GM23338 (cell line): Measurements from ENCODE around the gene GPRC5D. TPM values are rescaled to one million over a fixed set of nuclear protein-coding genes. Genes with fewer than 3 reads are reported as not detected.

Experiments used
- ATAC-seq: fragments of 200-7000 bp; cut with Tn5 transposase; 3 replicates; pipeline ENCODE4 v1.9.1; 2020
- DNase-seq: peaks from one replicate; pipeline ENCODE4 v3.0.0-alpha.2; 2015; ENCODE audit warnings: low spot score
- H2AFZ ChIP-seq: fragments of 200-600 bp; sonication (generic); 2 replicates; pipeline ENCODE4 v1.8.0; 2016; ENCODE audit warnings: antibody characterized with exemption, mild to moderate bottlenecking, moderate library complexity
- H3F3A ChIP-seq: fragments of 200-600 bp; sonication (generic); replicated peaks from 2 replicates; pipeline ENCODE4 v1.8.0; 2017; ENCODE audit warnings: antibody characterized with exemption, mixed run types, low read depth
- H3K27ac ChIP-seq: fragments of 200-600 bp; sonication (generic); 2 replicates; pipeline ENCODE4 v1.6.1; 2016; ENCODE audit warnings: low read depth
- H3K27me3 ChIP-seq: fragments of 200-600 bp; sonication (generic); 2 replicates; pipeline ENCODE4 v1.8.0; 2016; ENCODE audit warnings: mild to moderate bottlenecking, mixed run types, moderate library complexity; ENCODE audit not compliant: insufficient read depth
- H3K36me3 ChIP-seq: fragments of 200-600 bp; sonication (generic); 2 replicates; pipeline ENCODE4 v1.8.0; 2016; ENCODE audit warnings: mild to moderate bottlenecking; ENCODE audit not compliant: insufficient read depth
- H3K4me1 ChIP-seq: fragments of 200-600 bp; sonication (generic); 2 replicates; pipeline ENCODE4 v1.8.0; 2016; ENCODE audit warnings: mild to moderate bottlenecking, moderate library complexity; ENCODE audit not compliant: insufficient read depth
- H3K4me2 ChIP-seq: fragments of 200-600 bp; sonication (generic); 2 replicates; pipeline ENCODE4 v1.7.1; 2017; ENCODE audit warnings: mixed run types
- H3K4me3 ChIP-seq: fragments of 200-600 bp; sonication (generic); 2 replicates; pipeline ENCODE4 v1.6.1; 2016; ENCODE audit warnings: mixed run types
- H3K79me2 ChIP-seq: fragments of 200-600 bp; sonication (generic); replicated peaks from 2 replicates; pipeline ENCODE4 v1.8.0; 2017; ENCODE audit warnings: mild to moderate bottlenecking; ENCODE audit not compliant: insufficient read depth
- H3K9me2 ChIP-seq: fragments of 200-600 bp; sonication (generic); 2 replicates; pipeline ENCODE4 v1.8.0; 2017; ENCODE audit not compliant: insufficient read depth
- H4K20me1 ChIP-seq: fragments of 200-600 bp; sonication (generic); replicated peaks from 2 replicates; pipeline ENCODE4 v1.8.0; 2017; ENCODE audit warnings: mild to moderate bottlenecking; ENCODE audit not compliant: insufficient read depth
- H3K27ac Mint-ChIP-seq: 2 replicates; pipeline ENCODE4 v1.8.0; 2020; ENCODE audit warnings: inconsistent platforms, mild to moderate bottlenecking, moderate library complexity, mixed read lengths
- H3K27me3 Mint-ChIP-seq: 3 replicates; pipeline ENCODE4 v1.8.0; 2022; ENCODE audit warnings: low read depth, mild to moderate bottlenecking, moderate library complexity, mixed read lengths, inconsistent platforms; ENCODE audit not compliant: insufficient read depth, poor library complexity
- H3K36me3 Mint-ChIP-seq: 3 replicates; pipeline ENCODE4 v1.8.0; 2021; ENCODE audit warnings: low read depth, mild to moderate bottlenecking, inconsistent platforms, moderate library complexity, mixed read lengths
- H3K4me1 Mint-ChIP-seq: 3 replicates; pipeline ENCODE4 v1.8.0; 2020; ENCODE audit warnings: mild to moderate bottlenecking, inconsistent platforms, mixed read lengths
- H3K4me3 Mint-ChIP-seq: 3 replicates; pipeline ENCODE4 v1.8.0; 2021; ENCODE audit warnings: moderate library complexity, mild to moderate bottlenecking, inconsistent platforms, mixed read lengths
- H3K9me3 Mint-ChIP-seq: 3 replicates; pipeline ENCODE4 v1.8.0; 2020; ENCODE audit warnings: moderate library complexity, mild to moderate bottlenecking, inconsistent platforms, mixed read lengths
- CREB1 ChIP-seq: fragments of 250-450 bp; sonication (Bioruptor Pico); IDR thresholded peaks from 2 replicates; pipeline ENCODE4 v1.5.0; 2020; ENCODE audit warnings: low read depth, mild to moderate bottlenecking, moderate library complexity
- EZH2 ChIP-seq: fragments of 200-600 bp; sonication (generic); IDR thresholded peaks from one replicate; pipeline ENCODE4 v1.8.0; 2017; ENCODE audit warnings: antibody characterized with exemption, mild to moderate bottlenecking, low read depth; ENCODE audit not compliant: unreplicated experiment
- EZH2phosphoT487 ChIP-seq: fragments of 200-600 bp; sonication (generic); IDR thresholded peaks from one replicate; pipeline ENCODE4 v1.8.1; 2018; ENCODE audit warnings: antibody characterized with exemption; ENCODE audit not compliant: unreplicated experiment
- JUNB ChIP-seq: IDR thresholded peaks from one replicate; pipeline ENCODE4 v1.6.1; 2016; ENCODE audit warnings: antibody characterized with exemption; ENCODE audit not compliant: unreplicated experiment
- NANOG ChIP-seq: IDR thresholded peaks from 2 replicates; pipeline ENCODE4 v1.6.1; 2016; ENCODE audit warnings: antibody characterized with exemption, borderline replicate concordance
- POLR2AphosphoS5 ChIP-seq: IDR thresholded peaks from 2 replicates; pipeline ENCODE4 v1.6.1; 2016; ENCODE audit warnings: antibody characterized with exemption, low read depth
- STAT1 ChIP-seq: IDR thresholded peaks from one replicate; pipeline ENCODE4 v1.6.1; 2016; ENCODE audit warnings: antibody characterized with exemption; ENCODE audit not compliant: unreplicated experiment
- ZNF114 ChIP-seq: fragments of 250-450 bp; sonication (Bioruptor Pico); IDR thresholded peaks from 2 replicates; pipeline ENCODE4 v1.5.0; 2020; ENCODE audit warnings: mild to moderate bottlenecking, moderate library complexity
- ZNF331 ChIP-seq: fragments of 250-450 bp; sonication (Bioruptor Pico); IDR thresholded peaks from 2 replicates; pipeline ENCODE4 v1.5.0; 2020; ENCODE audit warnings: low read depth, mild to moderate bottlenecking, moderate library complexity
- polyA plus RNA-seq: library from polyadenylated mRNA; unstranded; fragments of >200 nt; fragmentation: Nextera tagmentation; extraction: Ambion mirVana; gene quantifications from 2 replicates; pipeline ENCODE4 v1.2.1, GENCODE V29; 2016
- total RNA-seq: library from RNA; depleted of rRNA; stranded (reverse); fragments of >200 nt; shearing (Covaris generic); gene quantifications from 2 replicates; pipeline ENCODE4 v1.2.3, GENCODE V29; 2014
- TF ChIP-seq, protein P1 (sequence below): IDR thresholded peaks from 2 replicates; pipeline ENCODE4 v1.6.1; 2016; ENCODE audit warnings: antibody characterized with exemption
- TF ChIP-seq, protein P2 (sequence below): fragments of 250-450 bp; sonication (Bioruptor Pico); IDR thresholded peaks from 2 replicates; pipeline ENCODE4 v1.5.0; 2020; ENCODE audit warnings: mild to moderate bottlenecking, moderate library complexity
- TF ChIP-seq, protein P3 (sequence below): IDR thresholded peaks from one replicate; pipeline ENCODE4 v1.6.1; 2018; ENCODE audit warnings: antibody characterized with exemption; ENCODE audit not compliant: unreplicated experiment
- TF ChIP-seq, protein P4 (sequence below), 2 experiments: fragments of 200-600 bp in 1 of 2; sonication (generic) in 1 of 2; conservative IDR thresholded peaks; 2 replicates each; pipeline versions ENCODE4 v1.5.1 to v1.6.1; 2016 to 2017; ENCODE audit warnings: antibody characterized with exemption in 2 of 2, low read depth in 2 of 2, mild to moderate bottlenecking in 2 of 2, moderate library complexity in 1 of 2

GPRC5D gene
- total and polyA plus RNA-seq, 2 experiments from 2014 or later: not detected

DNA sequence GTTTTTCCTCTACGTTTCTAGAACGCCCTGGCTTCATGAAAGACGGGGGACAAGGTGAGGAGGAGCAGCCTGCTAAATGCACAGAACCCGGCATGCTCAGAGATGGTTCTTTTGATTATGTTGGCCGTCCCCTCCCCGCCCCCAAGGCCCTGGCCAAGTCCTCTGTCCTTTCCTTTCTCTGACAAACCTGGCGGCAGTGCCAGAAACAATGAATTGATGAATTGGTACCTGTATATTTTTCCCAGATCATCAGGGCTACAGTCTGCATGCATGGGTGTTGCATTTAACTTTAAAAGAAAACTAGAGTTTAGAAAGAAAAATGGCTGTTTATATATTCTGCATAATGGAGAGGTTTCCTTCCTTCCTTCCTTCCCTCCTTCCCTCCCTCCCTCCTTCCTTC lies 29.0 kb downstream of the GPRC5D start (continued):
- TF ChIP-seq STAT1 (no peak), EZH2 (no peak)

DNA sequence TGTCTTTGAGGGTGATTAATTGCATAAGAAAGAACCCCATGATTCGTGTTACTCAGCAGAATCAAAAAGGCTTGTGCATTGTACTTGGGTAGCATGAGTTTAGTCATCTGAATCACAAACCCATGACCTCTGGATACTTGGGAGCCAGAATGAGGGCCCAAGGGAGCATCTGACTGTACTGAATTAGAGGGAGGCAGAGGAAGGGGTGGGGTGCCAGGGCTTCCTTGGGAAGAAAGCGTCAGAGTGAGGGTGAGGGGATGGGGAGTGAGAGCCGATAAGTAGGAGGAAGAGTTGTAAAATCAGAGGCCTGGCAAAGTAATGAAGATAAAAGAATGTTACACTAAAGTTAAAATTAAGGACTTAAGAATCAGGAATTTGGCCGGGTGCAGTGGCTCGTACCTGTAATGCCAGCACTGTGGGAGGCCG lies 29.8 kb downstream of the GPRC5D start:
- Mint-ChIP-seq H3K4me1 (peaks cover 10% of the 10 kb centered on the region), H3K27ac (peak overlapping the region; percentile 91), H3K36me3 (no peaks in the 10 kb centered on the region), H3K4me3 (no peak overlapping the region), H3K9me3 (no peaks in the 10 kb centered on the region), H3K27me3 (peaks cover 10% of the 10 kb centered on the region)
- peak; percentile 17 for DNase-seq
- peak; percentile 86 for ATAC-seq
- H2AFZ ChIP-seq: no peak overlapping the region
- no peak overlapping the region for H3K4me2 ChIP-seq
- H3K27me3 ChIP-seq: no peaks in the 10 kb centered on the region
- H3K36me3 ChIP-seq: no peaks in the 10 kb centered on the region
- no peak overlapping the region for H3K27ac ChIP-seq
- H3K9me2 ChIP-seq: no peaks in the 10 kb centered on the region
- TF ChIP-seq POLR2AphosphoS5 (no peak), ZNF331 (CRISPR knock-in tag) (no peak), NANOG (no peak), EZH2 (no peak), ZNF114 (CRISPR knock-in tag) (no peak), CREB1 (no peak), EZH2phosphoT487 (no peak), JUNB (no peak), STAT1 (no peak)
- TF ChIP-seq, protein P1, sequence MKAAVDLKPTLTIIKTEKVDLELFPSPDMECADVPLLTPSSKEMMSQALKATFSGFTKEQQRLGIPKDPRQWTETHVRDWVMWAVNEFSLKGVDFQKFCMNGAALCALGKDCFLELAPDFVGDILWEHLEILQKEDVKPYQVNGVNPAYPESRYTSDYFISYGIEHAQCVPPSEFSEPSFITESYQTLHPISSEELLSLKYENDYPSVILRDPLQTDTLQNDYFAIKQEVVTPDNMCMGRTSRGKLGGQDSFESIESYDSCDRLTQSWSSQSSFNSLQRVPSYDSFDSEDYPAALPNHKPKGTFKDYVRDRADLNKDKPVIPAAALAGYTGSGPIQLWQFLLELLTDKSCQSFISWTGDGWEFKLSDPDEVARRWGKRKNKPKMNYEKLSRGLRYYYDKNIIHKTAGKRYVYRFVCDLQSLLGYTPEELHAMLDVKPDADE: no peak
- TF ChIP-seq, protein P2, sequence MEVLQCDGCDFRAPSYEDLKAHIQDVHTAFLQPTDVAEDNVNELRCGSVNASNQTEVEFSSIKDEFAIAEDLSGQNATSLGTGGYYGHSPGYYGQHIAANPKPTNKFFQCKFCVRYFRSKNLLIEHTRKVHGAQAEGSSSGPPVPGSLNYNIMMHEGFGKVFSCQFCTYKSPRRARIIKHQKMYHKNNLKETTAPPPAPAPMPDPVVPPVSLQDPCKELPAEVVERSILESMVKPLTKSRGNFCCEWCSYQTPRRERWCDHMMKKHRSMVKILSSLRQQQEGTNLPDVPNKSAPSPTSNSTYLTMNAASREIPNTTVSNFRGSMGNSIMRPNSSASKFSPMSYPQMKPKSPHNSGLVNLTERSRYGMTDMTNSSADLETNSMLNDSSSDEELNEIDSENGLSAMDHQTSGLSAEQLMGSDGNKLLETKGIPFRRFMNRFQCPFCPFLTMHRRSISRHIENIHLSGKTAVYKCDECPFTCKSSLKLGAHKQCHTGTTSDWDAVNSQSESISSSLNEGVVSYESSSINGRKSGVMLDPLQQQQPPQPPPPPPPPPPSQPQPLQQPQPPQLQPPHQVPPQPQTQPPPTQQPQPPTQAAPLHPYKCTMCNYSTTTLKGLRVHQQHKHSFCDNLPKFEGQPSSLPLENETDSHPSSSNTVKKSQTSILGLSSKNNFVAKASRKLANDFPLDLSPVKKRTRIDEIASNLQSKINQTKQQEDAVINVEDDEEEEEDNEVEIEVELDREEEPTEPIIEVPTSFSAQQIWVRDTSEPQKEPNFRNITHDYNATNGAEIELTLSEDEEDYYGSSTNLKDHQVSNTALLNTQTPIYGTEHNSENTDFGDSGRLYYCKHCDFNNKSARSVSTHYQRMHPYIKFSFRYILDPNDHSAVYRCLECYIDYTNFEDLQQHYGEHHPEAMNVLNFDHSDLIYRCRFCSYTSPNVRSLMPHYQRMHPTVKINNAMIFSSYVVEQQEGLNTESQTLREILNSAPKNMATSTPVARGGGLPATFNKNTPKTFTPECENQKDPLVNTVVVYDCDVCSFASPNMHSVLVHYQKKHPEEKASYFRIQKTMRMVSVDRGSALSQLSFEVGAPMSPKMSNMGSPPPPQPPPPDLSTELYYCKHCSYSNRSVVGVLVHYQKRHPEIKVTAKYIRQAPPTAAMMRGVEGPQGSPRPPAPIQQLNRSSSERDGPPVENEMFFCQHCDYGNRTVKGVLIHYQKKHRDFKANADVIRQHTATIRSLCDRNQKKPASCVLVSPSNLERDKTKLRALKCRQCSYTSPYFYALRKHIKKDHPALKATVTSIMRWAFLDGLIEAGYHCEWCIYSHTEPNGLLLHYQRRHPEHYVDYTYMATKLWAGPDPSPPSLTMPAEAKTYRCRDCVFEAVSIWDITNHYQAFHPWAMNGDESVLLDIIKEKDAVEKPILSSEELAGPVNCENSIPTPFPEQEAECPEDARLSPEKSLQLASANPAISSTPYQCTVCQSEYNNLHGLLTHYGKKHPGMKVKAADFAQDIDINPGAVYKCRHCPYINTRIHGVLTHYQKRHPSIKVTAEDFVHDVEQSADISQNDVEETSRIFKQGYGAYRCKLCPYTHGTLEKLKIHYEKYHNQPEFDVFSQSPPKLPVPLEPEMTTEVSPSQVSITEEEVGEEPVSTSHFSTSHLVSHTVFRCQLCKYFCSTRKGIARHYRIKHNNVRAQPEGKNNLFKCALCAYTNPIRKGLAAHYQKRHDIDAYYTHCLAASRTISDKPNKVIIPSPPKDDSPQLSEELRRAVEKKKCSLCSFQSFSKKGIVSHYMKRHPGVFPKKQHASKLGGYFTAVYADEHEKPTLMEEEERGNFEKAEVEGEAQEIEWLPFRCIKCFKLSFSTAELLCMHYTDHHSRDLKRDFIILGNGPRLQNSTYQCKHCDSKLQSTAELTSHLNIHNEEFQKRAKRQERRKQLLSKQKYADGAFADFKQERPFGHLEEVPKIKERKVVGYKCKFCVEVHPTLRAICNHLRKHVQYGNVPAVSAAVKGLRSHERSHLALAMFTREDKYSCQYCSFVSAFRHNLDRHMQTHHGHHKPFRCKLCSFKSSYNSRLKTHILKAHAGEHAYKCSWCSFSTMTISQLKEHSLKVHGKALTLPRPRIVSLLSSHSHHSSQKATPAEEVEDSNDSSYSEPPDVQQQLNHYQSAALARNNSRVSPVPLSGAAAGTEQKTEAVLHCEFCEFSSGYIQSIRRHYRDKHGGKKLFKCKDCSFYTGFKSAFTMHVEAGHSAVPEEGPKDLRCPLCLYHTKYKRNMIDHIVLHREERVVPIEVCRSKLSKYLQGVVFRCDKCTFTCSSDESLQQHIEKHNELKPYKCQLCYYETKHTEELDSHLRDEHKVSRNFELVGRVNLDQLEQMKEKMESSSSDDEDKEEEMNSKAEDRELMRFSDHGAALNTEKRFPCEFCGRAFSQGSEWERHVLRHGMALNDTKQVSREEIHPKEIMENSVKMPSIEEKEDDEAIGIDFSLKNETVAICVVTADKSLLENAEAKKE (CRISPR knock-in tag): no peak
- TF ChIP-seq, protein P3, sequence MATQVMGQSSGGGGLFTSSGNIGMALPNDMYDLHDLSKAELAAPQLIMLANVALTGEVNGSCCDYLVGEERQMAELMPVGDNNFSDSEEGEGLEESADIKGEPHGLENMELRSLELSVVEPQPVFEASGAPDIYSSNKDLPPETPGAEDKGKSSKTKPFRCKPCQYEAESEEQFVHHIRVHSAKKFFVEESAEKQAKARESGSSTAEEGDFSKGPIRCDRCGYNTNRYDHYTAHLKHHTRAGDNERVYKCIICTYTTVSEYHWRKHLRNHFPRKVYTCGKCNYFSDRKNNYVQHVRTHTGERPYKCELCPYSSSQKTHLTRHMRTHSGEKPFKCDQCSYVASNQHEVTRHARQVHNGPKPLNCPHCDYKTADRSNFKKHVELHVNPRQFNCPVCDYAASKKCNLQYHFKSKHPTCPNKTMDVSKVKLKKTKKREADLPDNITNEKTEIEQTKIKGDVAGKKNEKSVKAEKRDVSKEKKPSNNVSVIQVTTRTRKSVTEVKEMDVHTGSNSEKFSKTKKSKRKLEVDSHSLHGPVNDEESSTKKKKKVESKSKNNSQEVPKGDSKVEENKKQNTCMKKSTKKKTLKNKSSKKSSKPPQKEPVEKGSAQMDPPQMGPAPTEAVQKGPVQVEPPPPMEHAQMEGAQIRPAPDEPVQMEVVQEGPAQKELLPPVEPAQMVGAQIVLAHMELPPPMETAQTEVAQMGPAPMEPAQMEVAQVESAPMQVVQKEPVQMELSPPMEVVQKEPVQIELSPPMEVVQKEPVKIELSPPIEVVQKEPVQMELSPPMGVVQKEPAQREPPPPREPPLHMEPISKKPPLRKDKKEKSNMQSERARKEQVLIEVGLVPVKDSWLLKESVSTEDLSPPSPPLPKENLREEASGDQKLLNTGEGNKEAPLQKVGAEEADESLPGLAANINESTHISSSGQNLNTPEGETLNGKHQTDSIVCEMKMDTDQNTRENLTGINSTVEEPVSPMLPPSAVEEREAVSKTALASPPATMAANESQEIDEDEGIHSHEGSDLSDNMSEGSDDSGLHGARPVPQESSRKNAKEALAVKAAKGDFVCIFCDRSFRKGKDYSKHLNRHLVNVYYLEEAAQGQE: no peak
- TF ChIP-seq, protein P4, sequence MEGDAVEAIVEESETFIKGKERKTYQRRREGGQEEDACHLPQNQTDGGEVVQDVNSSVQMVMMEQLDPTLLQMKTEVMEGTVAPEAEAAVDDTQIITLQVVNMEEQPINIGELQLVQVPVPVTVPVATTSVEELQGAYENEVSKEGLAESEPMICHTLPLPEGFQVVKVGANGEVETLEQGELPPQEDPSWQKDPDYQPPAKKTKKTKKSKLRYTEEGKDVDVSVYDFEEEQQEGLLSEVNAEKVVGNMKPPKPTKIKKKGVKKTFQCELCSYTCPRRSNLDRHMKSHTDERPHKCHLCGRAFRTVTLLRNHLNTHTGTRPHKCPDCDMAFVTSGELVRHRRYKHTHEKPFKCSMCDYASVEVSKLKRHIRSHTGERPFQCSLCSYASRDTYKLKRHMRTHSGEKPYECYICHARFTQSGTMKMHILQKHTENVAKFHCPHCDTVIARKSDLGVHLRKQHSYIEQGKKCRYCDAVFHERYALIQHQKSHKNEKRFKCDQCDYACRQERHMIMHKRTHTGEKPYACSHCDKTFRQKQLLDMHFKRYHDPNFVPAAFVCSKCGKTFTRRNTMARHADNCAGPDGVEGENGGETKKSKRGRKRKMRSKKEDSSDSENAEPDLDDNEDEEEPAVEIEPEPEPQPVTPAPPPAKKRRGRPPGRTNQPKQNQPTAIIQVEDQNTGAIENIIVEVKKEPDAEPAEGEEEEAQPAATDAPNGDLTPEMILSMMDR (conservative IDR thresholded peaks at IDR 0.05; ENCODE audit: low read depth in 2 of 2): no peak
- no peak overlapping the region for H3K4me3 ChIP-seq
- no peaks in the 10 kb centered on the region for H3K79me2 ChIP-seq
- no peaks in the 10 kb centered on the region for H4K20me1 ChIP-seq
- H3F3A ChIP-seq: 0 out of 2 replicates have a peak, but pooled peaks cover 4% of the 10 kb centered on the region
- peaks cover 8% of the 10 kb centered on the region for H3K4me1 ChIP-seq
